Sigmoid colon (tissue), 7 donors: Measurements from ENCODE around the gene TRAPPC12. TPM values are rescaled to one million over a fixed set of nuclear protein-coding genes. Genes with fewer than 3 reads are reported as not detected.

ENCODE experiments used
- DNase-seq: peaks from one replicate; pipeline ENCODE4 v3.0.0-alpha.2; 2019
- H3K27ac ChIP-seq, 4 donors: fragments of 200-600 bp; sonication (generic); one replicate each; pipeline ENCODE4 v1.5.1; 2016 to 2019; ENCODE audit warnings: mild to moderate bottlenecking in 1 of 4
- H3K27me3 ChIP-seq, 3 donors: fragments of 200-600 bp; sonication (generic); one replicate each; pipeline ENCODE4 v1.5.1; 2019; ENCODE audit warnings: mild to moderate bottlenecking in 1 of 3
- H3K36me3 ChIP-seq, 4 donors: fragments of 200-600 bp; sonication (generic); one replicate each; pipeline ENCODE4 v1.5.1; 2016 to 2019
- H3K4me1 ChIP-seq, 4 donors: fragments of 200-600 bp; sonication (generic); one replicate each; pipeline ENCODE4 v1.5.1; 2017 to 2019
- H3K4me3 ChIP-seq, 4 donors: fragments of 200-600 bp; sonication (generic); one replicate each; pipeline ENCODE4 v1.5.1; 2017 to 2019; ENCODE audit warnings: mild to moderate bottlenecking in 2 of 4, moderate library complexity in 1 of 4
- H3K9me3 ChIP-seq, 4 donors: fragments of 200-600 bp in 3 of 4; sonication (generic) in 3 of 4; one replicate each; pipeline versions ENCODE4 v1.5.1 to v1.6.1; 2013 to 2019
- EP300 ChIP-seq, 4 donors: sonication (generic); formaldehyde crosslinking; IDR thresholded peaks; one replicate each; pipeline ENCODE4 v1.6.1; 2017; ENCODE audit warnings: antibody characterized with exemption in 4 of 4
- POLR2A ChIP-seq, 2 donors: fragments of 450-650 bp; IDR thresholded peaks; one replicate each; pipeline ENCODE4 v1.6.1; 2016; ENCODE audit warnings: antibody characterized with exemption in 2 of 2, mild to moderate bottlenecking in 2 of 2, moderate library complexity in 2 of 2
- POLR2AphosphoS5 ChIP-seq, 4 donors: sonication (generic); formaldehyde crosslinking; IDR thresholded peaks; one replicate each; pipeline ENCODE4 v1.6.1; 2017; ENCODE audit warnings: antibody characterized with exemption in 4 of 4
- WGBS, 2 donors: extraction: QIAGEN DNeasy Blood & Tissue Kit; methylation state at CpG; one replicate each; pipeline ENCODE4 v1.1.7; 2013; 5-methylcytosine and 5-hydroxymethylcytosine counted together
- intact Hi-C: fragments of 100-400 bp; cut with DNase I; formaldehyde crosslinking; loops from one replicate; pipeline ENCODE4 v1.15.1; 2023
- polyA plus RNA-seq, 3 donors: library from polyadenylated mRNA; stranded (reverse); fragments of 200-250 nt; gene quantifications; one replicate each; pipeline ENCODE4 v1.2.3, GENCODE V29; 2013
- total RNA-seq, 4 donors: library from RNA; depleted of rRNA; stranded (reverse); fragments of >200 nt; gene quantifications; one replicate each; pipeline ENCODE4 v1.1.0, GENCODE V29; 2016
- TF ChIP-seq, protein P1 (sequence below), 4 experiments: fragments of 450-650 bp in 3 of 4; fragments of 200-600 bp in 1 of 4; IDR thresholded peaks; one replicate each; pipeline ENCODE4 v1.5.1; 2016 to 2019; ENCODE audit warnings: antibody characterized with exemption in 4 of 4, mild to moderate bottlenecking in 3 of 4, moderate library complexity in 2 of 4
- donor health status: healthy with polysubstance abuse.
- donor health status: Bipolar disorder and iron deficiency.
- donor health status: healthy.

The TRAPPC12 gene
- total and polyA plus RNA-seq, 7 donors = 22.7 to 79.5 (median 50.5) TPM

DNA sequence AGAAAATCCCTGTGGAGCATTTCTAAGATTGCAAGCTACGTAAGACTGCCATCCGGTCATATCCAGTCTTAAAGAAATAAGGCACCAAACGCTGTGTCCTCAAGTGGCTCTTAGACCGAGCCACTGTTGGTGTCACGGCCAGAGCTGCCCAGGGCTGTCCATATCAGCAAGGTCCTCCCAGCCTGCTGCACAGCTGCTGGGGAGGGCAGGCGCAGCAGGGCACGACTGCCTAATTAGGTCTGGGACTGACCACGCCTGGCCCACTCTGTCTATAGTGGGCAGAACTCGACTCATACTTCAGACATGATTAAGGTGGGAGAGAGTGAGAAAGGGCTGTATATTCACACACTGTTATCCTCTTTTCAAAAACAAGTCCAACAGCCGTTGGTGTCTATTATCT, 41.2 kb upstream of the TRAPPC12 start:
- WGBS, 2 donors = 95 to 96% methylated on average over 10 of the region's 10 CpGs
- intact Hi-C loops = no loop called here

GRCh38 chr2:3340144-3340543, 39.4 kb upstream of the TRAPPC12 start:
- no peaks in the 10 kb centered on the region for H3K36me3 ChIP-seq
- intact Hi-C loops = no loop called here
- no peaks in the 10 kb centered on the region for H3K27me3 ChIP-seq
- H3K27ac ChIP-seq = no peak overlapping the region
- no peak overlapping the region for H3K4me3 ChIP-seq
- no peak for DNase-seq
- H3K9me3 ChIP-seq = no peaks in the 10 kb centered on the region
- TF ChIP-seq, protein P1, sequence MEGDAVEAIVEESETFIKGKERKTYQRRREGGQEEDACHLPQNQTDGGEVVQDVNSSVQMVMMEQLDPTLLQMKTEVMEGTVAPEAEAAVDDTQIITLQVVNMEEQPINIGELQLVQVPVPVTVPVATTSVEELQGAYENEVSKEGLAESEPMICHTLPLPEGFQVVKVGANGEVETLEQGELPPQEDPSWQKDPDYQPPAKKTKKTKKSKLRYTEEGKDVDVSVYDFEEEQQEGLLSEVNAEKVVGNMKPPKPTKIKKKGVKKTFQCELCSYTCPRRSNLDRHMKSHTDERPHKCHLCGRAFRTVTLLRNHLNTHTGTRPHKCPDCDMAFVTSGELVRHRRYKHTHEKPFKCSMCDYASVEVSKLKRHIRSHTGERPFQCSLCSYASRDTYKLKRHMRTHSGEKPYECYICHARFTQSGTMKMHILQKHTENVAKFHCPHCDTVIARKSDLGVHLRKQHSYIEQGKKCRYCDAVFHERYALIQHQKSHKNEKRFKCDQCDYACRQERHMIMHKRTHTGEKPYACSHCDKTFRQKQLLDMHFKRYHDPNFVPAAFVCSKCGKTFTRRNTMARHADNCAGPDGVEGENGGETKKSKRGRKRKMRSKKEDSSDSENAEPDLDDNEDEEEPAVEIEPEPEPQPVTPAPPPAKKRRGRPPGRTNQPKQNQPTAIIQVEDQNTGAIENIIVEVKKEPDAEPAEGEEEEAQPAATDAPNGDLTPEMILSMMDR (IDR thresholded peaks at IDR 0.05) = no peak
- TF ChIP-seq EP300 (IDR thresholded peaks at IDR 0.05) = no peak
- TF ChIP-seq POLR2A (IDR thresholded peaks at IDR 0.05) = no peak
- no peak for TF ChIP-seq POLR2AphosphoS5 (IDR thresholded peaks at IDR 0.05)
- no peaks in the 10 kb centered on the region for H3K4me1 ChIP-seq
- 97% methylated on average over 10 of the region's 10 CpGs for WGBS, 2 donors

More for the DNA sequence above, 41.2 kb upstream of the TRAPPC12 start:
- Histone ChIP-seq H3K27me3 (no peaks in the 10 kb centered on the region), H3K36me3 (no peaks in the 10 kb centered on the region), H3K4me3 (no peak overlapping the region), H3K27ac (no peak overlapping the region), H3K9me3 (no peaks in the 10 kb centered on the region), H3K4me1 (peaks cover 0 to 5% (median 0%) of the 10 kb centered on the region in 4 donors)
- no peak for DNase-seq
- TF ChIP-seq POLR2AphosphoS5 (IDR thresholded peaks at IDR 0.05) = no peak

DNA sequence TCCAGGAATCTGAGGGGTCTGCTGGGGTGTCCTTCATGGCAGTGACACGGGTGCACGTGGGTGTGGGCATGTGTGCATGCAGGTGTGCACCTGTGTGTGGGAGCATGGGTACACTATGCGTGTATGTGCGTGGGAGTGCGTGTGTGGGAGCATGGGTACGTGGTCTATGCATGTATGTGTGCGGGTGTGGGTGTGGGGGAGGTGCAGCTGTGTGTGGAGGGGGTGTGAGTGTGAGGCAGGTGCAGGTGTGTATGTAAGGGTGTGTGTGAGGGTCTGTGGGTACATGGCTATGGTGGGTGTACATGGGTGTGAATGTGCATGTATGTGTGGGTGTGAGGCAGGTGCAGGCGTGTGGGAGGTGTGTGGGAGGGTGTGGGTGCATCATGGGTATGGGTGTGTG, 38.2 kb upstream of the TRAPPC12 start:
- TF ChIP-seq EP300 (IDR thresholded peaks at IDR 0.05) (no peak), POLR2AphosphoS5 (IDR thresholded peaks at IDR 0.05) (no peak), POLR2A (IDR thresholded peaks at IDR 0.05) (no peak)
- TF ChIP-seq, protein P1 (IDR thresholded peaks at IDR 0.05) = no peak
- intact Hi-C loops = no loop called here
- Histone ChIP-seq H3K27ac (no peak overlapping the region), H3K4me1 (no peaks in the 10 kb centered on the region), H3K36me3 (no peaks in the 10 kb centered on the region), H3K27me3 (no peaks in the 10 kb centered on the region), H3K9me3 (no peaks in the 10 kb centered on the region), H3K4me3 (no peak overlapping the region)
- 96 to 97% methylated on average over 8 of the region's 8 CpGs for WGBS, 2 donors
- no peak for DNase-seq

GRCh38 chr2:3342324-3342723, 37.2 kb upstream of the TRAPPC12 start:
- DNase-seq = no peak
- WGBS, 2 donors = 97 to 98% methylated on average over 9 of the region's 9 CpGs
- Histone ChIP-seq H3K4me3 (no peak overlapping the region), H3K27ac (no peak overlapping the region), H3K9me3 (no peaks in the 10 kb centered on the region), H3K4me1 (no peaks in the 10 kb centered on the region), H3K36me3 (no peaks in the 10 kb centered on the region), H3K27me3 (no peaks in the 10 kb centered on the region)
- TF ChIP-seq, protein P1 (IDR thresholded peaks at IDR 0.05) = no peak
- TF ChIP-seq POLR2AphosphoS5 (IDR thresholded peaks at IDR 0.05) (no peak), POLR2A (IDR thresholded peaks at IDR 0.05) (no peak), EP300 (IDR thresholded peaks at IDR 0.05) (no peak)
- intact Hi-C loops = no loop called here

DNA sequence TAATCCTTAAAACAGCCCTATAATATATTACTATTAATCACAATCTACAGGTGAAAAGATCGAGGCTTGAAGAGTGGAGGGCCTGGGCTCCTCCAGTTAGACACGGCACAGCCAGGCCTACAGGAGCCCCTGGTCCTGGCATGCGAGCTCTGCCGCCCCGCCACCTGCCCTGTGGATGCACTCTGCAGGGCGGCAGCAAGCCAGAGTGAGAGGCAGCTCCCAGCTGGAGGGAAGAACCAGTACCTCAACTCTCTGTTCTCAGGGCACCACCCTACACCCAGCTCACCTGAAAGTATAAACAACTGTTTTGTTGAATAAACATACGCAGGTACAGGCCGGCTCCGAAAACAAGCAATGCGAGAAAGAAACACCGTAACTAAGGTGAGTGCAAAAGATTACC, 36.5 kb upstream of the TRAPPC12 start:
- Histone ChIP-seq H3K27me3 (no peaks in the 10 kb centered on the region), H3K27ac (no peak overlapping the region), H3K4me3 (no peak overlapping the region), H3K4me1 (no peaks in the 10 kb centered on the region), H3K9me3 (no peaks in the 10 kb centered on the region), H3K36me3 (no peaks in the 10 kb centered on the region)
- WGBS, 2 donors = 96% methylated on average over 11 of the region's 11 CpGs
- TF ChIP-seq POLR2A (IDR thresholded peaks at IDR 0.05) (no peak), EP300 (IDR thresholded peaks at IDR 0.05) (no peak), POLR2AphosphoS5 (IDR thresholded peaks at IDR 0.05) (no peak)
- TF ChIP-seq, protein P1 (IDR thresholded peaks at IDR 0.05) = no peak
- no peak for DNase-seq
- intact Hi-C loops = no loop called here
